ENCODE data around the gene CCDC87. TPM values are rescaled to one million over a fixed set of nuclear protein-coding genes. Genes with fewer than 3 reads are reported as not detected.

CCDC87 gene
- total and polyA plus RNA-seq, 7 donors: 0.14 to 0.71 (median 0.22) TPM; not detected in 3

- Histone ChIP-seq H3K27ac (peak overlapping the region in 2 of 4 donors; percentile 1 to 36), H3K27me3 (no peaks in the 10 kb centered on the region), H3K9me3 (no peaks in the 10 kb centered on the region), H3K36me3 (peaks cover 2 to 42% (median 16%) of the 10 kb centered on the region in 4 donors), H3K4me1 (peaks cover 0 to 46% (median 32%) of the 10 kb centered on the region in 4 donors), H3K4me3 (no peak overlapping the region)
- intact Hi-C loops (cut with DNase I): no loop called here
- no peak for DNase-seq
- 75 to 86% methylated on average over 6 of the region's 6 CpGs for WGBS, 2 donors
- TF ChIP-seq POLR2AphosphoS5 (IDR thresholded peaks at IDR 0.05): no peak
- TF ChIP-seq EP300 (IDR thresholded peaks at IDR 0.05): no peak
- no peak for TF ChIP-seq CTCF (IDR thresholded peaks at IDR 0.05)
- no peak for TF ChIP-seq POLR2A (IDR thresholded peaks at IDR 0.05)
Observed at GRCh38 chr11:66631883-66632282, 39.0 kb upstream of the CCDC87 start.

GRCh38 chr11:66629356-66629755, 36.5 kb upstream of the CCDC87 start:
- TF ChIP-seq POLR2AphosphoS5 (IDR thresholded peaks at IDR 0.05) (no peak), EP300 (IDR thresholded peaks at IDR 0.05) (no peak), CTCF (IDR thresholded peaks at IDR 0.05) (no peak), POLR2A (IDR thresholded peaks at IDR 0.05) (no peak)
- H3K4me1 ChIP-seq: peaks cover 0 to 57% (median 41%) of the 10 kb centered on the region in 4 donors
- H3K27me3 ChIP-seq: no peaks in the 10 kb centered on the region
- intact Hi-C loops (cut with DNase I): no loop called here
- H3K36me3 ChIP-seq: peaks cover 27 to 68% (median 39%) of the 10 kb centered on the region in 4 donors
- no peak overlapping the region for H3K27ac ChIP-seq
- H3K9me3 ChIP-seq: no peaks in the 10 kb centered on the region
- DNase-seq: no peak
- 80 to 89% methylated on average over 2 of the region's 2 CpGs for WGBS, 2 donors
- H3K4me3 ChIP-seq: no peak overlapping the region

- Histone ChIP-seq H3K9me3 (no peaks in the 10 kb centered on the region), H3K27ac (no peak overlapping the region), H3K4me1 (peaks cover 0 to 64% (median 50%) of the 10 kb centered on the region in 4 donors), H3K27me3 (no peaks in the 10 kb centered on the region), H3K36me3 (peaks cover 31 to 70% (median 40%) of the 10 kb centered on the region in 4 donors), H3K4me3 (no peak overlapping the region)
- WGBS, 2 donors: 90 to 95% methylated on average over 7 of the region's 7 CpGs
- no peak for DNase-seq
- TF ChIP-seq CTCF (IDR thresholded peaks at IDR 0.05) (no peak), POLR2A (IDR thresholded peaks at IDR 0.05) (no peak), EP300 (IDR thresholded peaks at IDR 0.05) (no peak), POLR2AphosphoS5 (IDR thresholded peaks at IDR 0.05) (no peak)
- intact Hi-C loops (cut with DNase I): no loop called here
Observed at GRCh38 chr11:66628061-66628603, 35.3 kb upstream of the CCDC87 start.

GRCh38 chr11:66626926-66627325, 34.1 kb upstream of the CCDC87 start:
- DNase-seq: no peak
- no peaks in the 10 kb centered on the region for H3K9me3 ChIP-seq
- 89 to 92% methylated on average over 7 of the region's 7 CpGs for WGBS, 2 donors
- intact Hi-C loops (cut with DNase I): no loop called here
- no peaks in the 10 kb centered on the region for H3K27me3 ChIP-seq
- no peak overlapping the region for H3K4me3 ChIP-seq
- peak overlapping the region in 3 of 4 donors; percentile 21 to 99 (median 98) for H3K27ac ChIP-seq
- TF ChIP-seq CTCF (IDR thresholded peaks at IDR 0.05): no peak
- no peak for TF ChIP-seq EP300 (IDR thresholded peaks at IDR 0.05)
- no peak for TF ChIP-seq POLR2AphosphoS5 (IDR thresholded peaks at IDR 0.05)
- no peak for TF ChIP-seq POLR2A (IDR thresholded peaks at IDR 0.05)
- peaks cover 0 to 71% (median 51%) of the 10 kb centered on the region in 4 donors for H3K4me1 ChIP-seq
- peaks cover 31 to 67% (median 40%) of the 10 kb centered on the region in 4 donors for H3K36me3 ChIP-seq

All from sigmoid colon (tissue), 7 donors.